ENCODE data around the gene IFT81. TPM values are rescaled to one million over a fixed set of nuclear protein-coding genes. Genes with fewer than 3 reads are reported as not detected.

Gene IFT81
- total and polyA plus RNA-seq, 2 donors (not counting 3 experiments of a cell fraction or from before 2014, with no cell fraction given): 2.4 to 9.8 TPM

DNA sequence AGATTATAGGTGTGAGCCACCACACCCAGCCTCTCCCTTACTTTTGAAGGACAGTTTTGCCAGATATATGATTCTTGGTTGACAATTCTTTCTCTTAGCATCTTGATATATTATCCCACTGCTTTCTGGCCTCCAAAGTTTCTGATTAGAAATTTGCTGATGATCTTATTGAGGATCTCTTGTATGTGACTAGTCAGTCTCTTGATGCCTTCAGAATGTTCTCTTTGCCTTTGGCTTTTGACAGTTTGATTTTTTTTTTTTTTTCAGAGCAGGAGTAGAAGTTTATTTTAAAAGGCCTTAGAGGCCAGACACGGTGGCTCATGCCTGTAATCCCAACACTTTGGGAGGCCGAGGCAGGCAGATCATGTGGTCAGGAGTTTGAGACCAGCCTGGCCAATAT, 32.6 kb downstream of the IFT81 start:
- FAIRE-seq: no peak
- Histone ChIP-seq H3K9me3 (replicated peaks; ENCODE audit: control insufficient read depth, insufficient read depth, low read length) (no peaks in the 10 kb centered on the region), H3K4me1 (ENCODE audit: control insufficient read depth, extremely low read depth, insufficient read depth, low read length) (no peaks in the 10 kb centered on the region), H3K79me2 (ENCODE audit: control insufficient read depth, insufficient read depth, low read length) (no peaks in the 10 kb centered on the region), H3K4me3 (replicated peaks in 1 of 3; ENCODE audit: insufficient read depth in 1 of 3, low read depth in 1 of 3, low read length in 3 of 3) (no peak overlapping the region), H3K4me2 (ENCODE audit: insufficient read depth, low read length) (no peak overlapping the region), H3K9ac (replicated peaks; ENCODE audit: extremely low read depth, insufficient read depth, low read length) (no peak overlapping the region), H3K36me3 (ENCODE audit: control insufficient read depth in 2 of 2, extremely low read depth in 1 of 2, insufficient read depth in 2 of 2, low read length in 2 of 2) (peaks cover 0 to 3% of the 10 kb centered on the region in 2 experiments), H3K27ac (ENCODE audit: insufficient read depth, low read depth, low read length) (no peak overlapping the region), H3K9me1 (replicated peaks; ENCODE audit: control insufficient read depth, extremely low read depth, insufficient read depth, low read length) (no peaks in the 10 kb centered on the region), H3K27me3 (ENCODE audit: control insufficient read depth in 2 of 2, insufficient read depth in 2 of 2, low read length in 2 of 2) (no peaks in the 10 kb centered on the region), H2AFZ (ENCODE audit: low read depth, low read length) (no peak overlapping the region), H4K20me1 (replicated peaks; ENCODE audit: control insufficient read depth, extremely low read depth, insufficient read depth, low read length) (no peaks in the 10 kb centered on the region)
- no peak for TF ChIP-seq POLR2AphosphoS5 (IDR thresholded peaks at IDR 0.05; ENCODE audit: insufficient read depth, low read depth, low read length)
- no peak for TF ChIP-seq JUN (IDR thresholded peaks at IDR 0.05; ENCODE audit: borderline replicate concordance, insufficient read depth, insufficient read length, low read depth)
- TF ChIP-seq, protein P1, sequence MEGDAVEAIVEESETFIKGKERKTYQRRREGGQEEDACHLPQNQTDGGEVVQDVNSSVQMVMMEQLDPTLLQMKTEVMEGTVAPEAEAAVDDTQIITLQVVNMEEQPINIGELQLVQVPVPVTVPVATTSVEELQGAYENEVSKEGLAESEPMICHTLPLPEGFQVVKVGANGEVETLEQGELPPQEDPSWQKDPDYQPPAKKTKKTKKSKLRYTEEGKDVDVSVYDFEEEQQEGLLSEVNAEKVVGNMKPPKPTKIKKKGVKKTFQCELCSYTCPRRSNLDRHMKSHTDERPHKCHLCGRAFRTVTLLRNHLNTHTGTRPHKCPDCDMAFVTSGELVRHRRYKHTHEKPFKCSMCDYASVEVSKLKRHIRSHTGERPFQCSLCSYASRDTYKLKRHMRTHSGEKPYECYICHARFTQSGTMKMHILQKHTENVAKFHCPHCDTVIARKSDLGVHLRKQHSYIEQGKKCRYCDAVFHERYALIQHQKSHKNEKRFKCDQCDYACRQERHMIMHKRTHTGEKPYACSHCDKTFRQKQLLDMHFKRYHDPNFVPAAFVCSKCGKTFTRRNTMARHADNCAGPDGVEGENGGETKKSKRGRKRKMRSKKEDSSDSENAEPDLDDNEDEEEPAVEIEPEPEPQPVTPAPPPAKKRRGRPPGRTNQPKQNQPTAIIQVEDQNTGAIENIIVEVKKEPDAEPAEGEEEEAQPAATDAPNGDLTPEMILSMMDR (IDR thresholded peaks at IDR 0.05; ENCODE audit: extremely low read depth in 1 of 2, insufficient read depth in 1 of 2, low read depth in 1 of 2, low read length in 2 of 2): no peak
- TF ChIP-seq GATA2 (IDR thresholded peaks at IDR 0.05; ENCODE audit: insufficient read depth, insufficient read length, low read depth, low read length): no peak
- no peak for TF ChIP-seq EZH2 (IDR thresholded peaks at IDR 0.05; ENCODE audit: borderline replicate concordance, low read depth, low read length, severe bottlenecking)
- TF ChIP-seq MYC (IDR thresholded peaks at IDR 0.05; ENCODE audit: low read depth, low read length): no peak
- TF ChIP-seq, protein P2, sequence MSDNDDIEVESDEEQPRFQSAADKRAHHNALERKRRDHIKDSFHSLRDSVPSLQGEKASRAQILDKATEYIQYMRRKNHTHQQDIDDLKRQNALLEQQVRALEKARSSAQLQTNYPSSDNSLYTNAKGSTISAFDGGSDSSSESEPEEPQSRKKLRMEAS (IDR thresholded peaks at IDR 0.05; ENCODE audit: insufficient read depth, insufficient read length): no peak
- no peak for TF ChIP-seq POLR2A (IDR thresholded peaks at IDR 0.05; ENCODE audit: low read depth, low read length)
- no peak for TF ChIP-seq FOS (IDR thresholded peaks at IDR 0.05; ENCODE audit: borderline replicate concordance, insufficient read depth, low read length)
- intact Hi-C loops (cut with micrococcal nuclease) (no loop called here), dilution Hi-C loops (cut with MboI; ENCODE audit: extremely low pct_ligation_motif_present, low sequenced_read_pairs) (no loop called here)
- ChIA-PET CTCF (no interaction called here), POLR2A (no interaction called here)
- DNase-seq (ENCODE audit: low read depth, low spot score): no peak
- no TSS peak for BruUV-seq (replicated peaks)

Data from endothelial cell of umbilical vein (primary cell).